CD14-positive monocyte (primary cell): ENCODE results near the gene KDM3A. TPM values are rescaled to one million over a fixed set of nuclear protein-coding genes. Genes with fewer than 3 reads are reported as not detected.

Source experiments
- DNase-seq, 3 donors: peaks; one replicate each; pipeline ENCODE4 v3.0.0-alpha.2; 2011 to 2022
- H2AFZ ChIP-seq: 2 replicates; pipeline ENCODE4 v1.6.0; 2012; ENCODE audit warnings: mild to moderate bottlenecking, low read depth, low read length, inconsistent platforms; ENCODE audit not compliant: insufficient read depth, poor library complexity, severe bottlenecking
- H3K27ac ChIP-seq, 2 donors: 1 replicate in 1 of 2; 2 replicates in 1 of 2; pipeline ENCODE4 v1.5.1; 2012 to 2013; ENCODE audit warnings: low read length in 2 of 2, control low read depth in 1 of 2, inconsistent platforms in 1 of 2, low read depth in 1 of 2, mild to moderate bottlenecking in 1 of 2
- H3K27me3 ChIP-seq, 2 donors: one replicate each; pipeline versions ENCODE4 v1.6.0 to v1.6.1; 2011 to 2013; ENCODE audit warnings: low read length in 2 of 2; ENCODE audit not compliant: control insufficient read depth in 2 of 2, insufficient read depth in 2 of 2
- H3K36me3 ChIP-seq, 2 donors: replicated peaks in 1 of 2; 1 replicate in 1 of 2; 2 replicates in 1 of 2; pipeline versions ENCODE4 v1.5.1 to v1.6.1; 2012 to 2013; ENCODE audit warnings: low read length in 2 of 2, control low read depth in 1 of 2, inconsistent platforms in 1 of 2, mild to moderate bottlenecking in 1 of 2; ENCODE audit not compliant: insufficient read depth in 2 of 2, control insufficient read depth in 1 of 2
- H3K4me1 ChIP-seq, 2 donors: 1 replicate in 1 of 2; 2 replicates in 1 of 2; pipeline versions ENCODE4 v1.5.1 to v1.6.1; 2012 to 2013; ENCODE audit warnings: low read length in 2 of 2, control low read depth in 1 of 2, inconsistent platforms in 1 of 2, mild to moderate bottlenecking in 1 of 2, moderate library complexity in 1 of 2; ENCODE audit not compliant: insufficient read depth in 2 of 2, control insufficient read depth in 1 of 2
- H3K4me2 ChIP-seq: replicated peaks from 2 replicates; pipeline ENCODE3; 2012; ENCODE audit warnings: low read length, moderate library complexity, mild to moderate bottlenecking; ENCODE audit not compliant: poor library complexity, severe bottlenecking; ENCODE audit errors: extremely low read depth
- H3K4me3 ChIP-seq, 3 experiments: fragments of 200-600 bp in 1 of 3; sonication (generic) in 1 of 3; replicated peaks in 1 of 3; 1 replicate in 2 of 3; 2 replicates in 1 of 3; pipeline ENCODE4 v1.5.1; 2011 to 2013; ENCODE audit warnings: low read length in 3 of 3, mild to moderate bottlenecking in 3 of 3, control low read depth in 2 of 3, low read depth in 2 of 3, inconsistent platforms in 1 of 3, moderate library complexity in 1 of 3
- H3K79me2 ChIP-seq: 2 replicates; pipeline ENCODE4 v1.6.0; 2012; ENCODE audit warnings: mild to moderate bottlenecking, control low read depth, inconsistent platforms, low read length, moderate library complexity; ENCODE audit not compliant: insufficient read depth
- H3K9ac ChIP-seq: 2 replicates; pipeline ENCODE4 v1.6.0; 2017; ENCODE audit warnings: low read length, mild to moderate bottlenecking; ENCODE audit not compliant: insufficient read depth, poor library complexity, severe bottlenecking
- H3K9me3 ChIP-seq, 2 donors: replicated peaks in 1 of 2; 1 replicate in 1 of 2; 2 replicates in 1 of 2; pipeline versions ENCODE4 v1.5.1 to v1.6.1; 2012 to 2013; ENCODE audit warnings: low read length in 2 of 2, control low read depth in 1 of 2; ENCODE audit not compliant: control insufficient read depth in 1 of 2, insufficient read depth in 1 of 2
- H4K20me1 ChIP-seq: 2 replicates; pipeline ENCODE4 v1.6.0; 2012; ENCODE audit warnings: mild to moderate bottlenecking, low read length, control low read depth, moderate library complexity; ENCODE audit not compliant: insufficient read depth
- H3K27ac Mint-ChIP-seq, 7 donors: one replicate each; pipeline ENCODE4 v1.8.0; 2020; ENCODE audit warnings: mild to moderate bottlenecking in 7 of 7, mixed read lengths in 7 of 7, moderate library complexity in 6 of 7, inconsistent platforms in 2 of 7
- H3K27me3 Mint-ChIP-seq, 3 donors: one replicate each; pipeline ENCODE4 v1.8.0; 2021 to 2022; ENCODE audit warnings: low read depth in 3 of 3, mild to moderate bottlenecking in 3 of 3, mixed read lengths in 3 of 3, moderate library complexity in 3 of 3, inconsistent platforms in 1 of 3
- H3K36me3 Mint-ChIP-seq, 2 donors: one replicate each; pipeline ENCODE4 v1.8.0; 2020; ENCODE audit warnings: mixed read lengths in 2 of 2, inconsistent platforms in 1 of 2, mild to moderate bottlenecking in 1 of 2
- H3K4me1 Mint-ChIP-seq: one replicate; pipeline ENCODE4 v1.8.0; 2020; ENCODE audit warnings: mild to moderate bottlenecking, mixed read lengths
- H3K4me3 Mint-ChIP-seq, 2 donors: one replicate each; pipeline ENCODE4 v1.8.0; 2020; ENCODE audit warnings: mild to moderate bottlenecking in 2 of 2, mixed read lengths in 2 of 2, moderate library complexity in 1 of 2
- H3K9me3 Mint-ChIP-seq, 7 donors: one replicate each; pipeline ENCODE4 v1.8.0; 2020 to 2022; ENCODE audit warnings: mixed read lengths in 7 of 7, mild to moderate bottlenecking in 6 of 7, moderate library complexity in 6 of 7, inconsistent platforms in 2 of 7
- CTCF ChIP-seq: fragments of 200-600 bp; IDR thresholded peaks from one replicate; pipeline ENCODE4 v1.8.0; 2022; ENCODE audit warnings: antibody characterized with exemption, mild to moderate bottlenecking
- WGBS: methylation state at CpG from one replicate; pipeline ENCODE4 v1.1.5; 2013; ENCODE audit warnings: missing lambda C conversion rate; ENCODE audit not compliant: insufficient coverage; 5-methylcytosine and 5-hydroxymethylcytosine counted together
- intact Hi-C, 2 donors: fragments of 100-400 bp; cut with micrococcal nuclease; formaldehyde crosslinking; loops; one replicate each; pipeline versions ENCODE4 v1.15.0 to v1.15.1; 2023
- polyA plus RNA-seq, 3 donors: library from polyadenylated mRNA; depleted of rRNA in 1 of 3; unstranded in 2 of 3; stranded (reverse) in 1 of 3; fragments of 300-500 nt in 2 of 3; fragments of >200 nt in 1 of 3; fragmentation: Illumina TruSeq in 2 of 3; gene quantifications; 1 replicate in 2 of 3; 2 replicates in 1 of 3; pipeline ENCODE4 v1.2.3, GENCODE V29; 2012 to 2021

The KDM3A gene
- polyA plus RNA-seq, 3 donors = 3.3 to 21.2 (median 7.4) TPM

DNA sequence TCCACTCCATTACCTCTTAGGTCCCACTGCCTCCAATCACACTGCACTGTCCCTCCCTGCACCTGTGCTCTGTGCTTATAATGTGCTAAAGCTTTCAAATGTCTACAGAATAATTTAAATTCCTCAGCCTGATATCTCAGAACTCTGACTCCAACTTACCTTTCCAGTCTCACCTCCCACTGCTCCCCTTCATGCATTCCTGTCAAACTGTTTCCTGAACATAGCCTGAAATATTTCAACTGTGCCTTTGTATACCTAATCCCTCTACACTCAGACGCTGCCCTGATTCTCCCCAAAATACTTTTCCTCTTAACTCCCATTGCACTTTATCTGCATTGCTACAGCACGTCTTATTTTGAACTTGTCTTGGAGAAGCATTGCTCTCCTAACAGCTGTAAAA is 81.5 kb downstream of the KDM3A start:
- no peaks in the 10 kb centered on the region for H3K79me2 ChIP-seq
- H3K27ac ChIP-seq = no peak overlapping the region
- DNase-seq = no peak
- H3K4me3 ChIP-seq = no peak overlapping the region
- no peak overlapping the region for H3K9ac ChIP-seq
- WGBS = 96% methylated on average over 2 of the region's 2 CpGs
- peaks cover 11 to 24% of the 10 kb centered on the region in 2 donors for H3K9me3 ChIP-seq
- Mint-ChIP-seq H3K36me3 (peaks cover 29 to 40% of the 10 kb centered on the region in 2 donors), H3K4me3 (no peak overlapping the region), H3K27me3 (no peaks in the 10 kb centered on the region), H3K4me1 (no peaks in the 10 kb centered on the region), H3K9me3 (peaks cover 0 to 10% (median 0%) of the 10 kb centered on the region in 7 donors), H3K27ac (no peak overlapping the region)
- H3K4me1 ChIP-seq = no peaks in the 10 kb centered on the region
- no peak overlapping the region for H3K4me2 ChIP-seq
- peaks cover 47 to 74% of the 10 kb centered on the region in 2 donors for H3K36me3 ChIP-seq
- no peaks in the 10 kb centered on the region for H4K20me1 ChIP-seq
- intact Hi-C loops = no loop called here
- TF ChIP-seq CTCF = no peak
- H3K27me3 ChIP-seq = no peaks in the 10 kb centered on the region
- H2AFZ ChIP-seq = no peak overlapping the region

- DNase-seq = no peak
- no peaks in the 10 kb centered on the region for H3K4me1 Mint-ChIP-seq
- H3K4me3 Mint-ChIP-seq = no peak overlapping the region
- no peaks in the 10 kb centered on the region for H3K79me2 ChIP-seq
- intact Hi-C loops = no loop called here
- no CpG with 5 or more reads among the region's 4 CpGs for WGBS
- H3K9me3 Mint-ChIP-seq = peaks cover 0 to 10% (median 0%) of the 10 kb centered on the region in 7 donors
- no peak overlapping the region for H3K27ac Mint-ChIP-seq
- no peak overlapping the region for H3K4me3 ChIP-seq
- H4K20me1 ChIP-seq = peaks cover 2% of the 10 kb centered on the region
- no peaks in the 10 kb centered on the region for H3K4me1 ChIP-seq
- peaks cover 34 to 43% of the 10 kb centered on the region in 2 donors for H3K36me3 Mint-ChIP-seq
- no peak overlapping the region for H3K4me2 ChIP-seq
- H3K27ac ChIP-seq = no peak overlapping the region
- peaks cover 52 to 82% of the 10 kb centered on the region in 2 donors for H3K36me3 ChIP-seq
- H3K9me3 ChIP-seq = peaks cover 11 to 24% of the 10 kb centered on the region in 2 donors
- H2AFZ ChIP-seq = no peak overlapping the region
- no peaks in the 10 kb centered on the region for H3K27me3 ChIP-seq
- no peak for TF ChIP-seq CTCF
- no peaks in the 10 kb centered on the region for H3K27me3 Mint-ChIP-seq
- no peak overlapping the region for H3K9ac ChIP-seq
Observed at GRCh38 chr2:86523491-86523890, 82.3 kb downstream of the KDM3A start.
